K562 (cell line): ENCODE results near the gene GNAZ. TPM values are rescaled to one million over a fixed set of nuclear protein-coding genes. Genes with fewer than 3 reads are reported as not detected.
A peak's percentile ranks its signal among the peaks of the same experiment; 100 is the strongest.

ENCODE experiments used
- AFF1 ChIP-seq, 2 experiments: fragments of 450-650 bp; IDR thresholded peaks; 2 replicates each; pipeline ENCODE4 v1.6.1; 2018; ENCODE audit warnings: mild to moderate bottlenecking in 2 of 2, low read depth in 1 of 2; ENCODE audit not compliant: partially characterized antibody in 2 of 2
- E2F1 ChIP-seq: sonication (generic); formaldehyde crosslinking; IDR thresholded peaks from 2 replicates; pipeline ENCODE4 v1.8.1; 2023; ENCODE audit warnings: mild to moderate bottlenecking, missing genetic modification reagents, moderate library complexity
- HDAC6 ChIP-seq: IDR thresholded peaks from 2 replicates; pipeline ENCODE4 v1.6.1; 2012; ENCODE audit warnings: low read depth, mild to moderate bottlenecking, control low read depth, inconsistent platforms, low read length, moderate library complexity
- HNRNPLL ChIP-seq: fragments of 200-400 bp; formaldehyde crosslinking; IDR thresholded peaks from 2 replicates; pipeline ENCODE4 v1.6.1; 2017; ENCODE audit warnings: low read length, low read depth, mild to moderate bottlenecking; ENCODE audit not compliant: poor library complexity, severe bottlenecking
- POLR3A ChIP-seq: IDR thresholded peaks from 2 replicates; pipeline ENCODE4 v1.6.1; 2011; ENCODE audit warnings: borderline replicate concordance, mild to moderate bottlenecking, moderate library complexity; ENCODE audit not compliant: insufficient read length, insufficient read depth; ENCODE audit errors: extremely low read depth
- PRMT5 ChIP-seq: sonication (generic); formaldehyde crosslinking; IDR thresholded peaks from 2 replicates; pipeline ENCODE4 v1.5.0; 2020; ENCODE audit warnings: missing genetic modification reagents
- ZKSCAN8 ChIP-seq: fragments of 200-800 bp; sonication (Bioruptor generic); IDR thresholded peaks from 2 replicates; pipeline ENCODE4 v1.6.1; 2016; ENCODE audit warnings: missing genetic modification characterization, missing compliant biosample characterization
- ZNF232 ChIP-seq: sonication (generic); formaldehyde crosslinking; IDR thresholded peaks from 2 replicates; pipeline ENCODE4 v1.8.0; 2022; ENCODE audit warnings: mild to moderate bottlenecking, missing genetic modification reagents
- ZSCAN29 ChIP-seq: fragments of 450-650 bp; IDR thresholded peaks from 2 replicates; pipeline ENCODE4 v1.6.1; 2017
- polyA plus RNA-seq, 8 experiments: library from polyadenylated mRNA; depleted of rRNA in 4 of 8; stranded (reverse) in 5 of 8; unstranded in 3 of 8; fragments of >200 nt; fragmentation: Nextera tagmentation in 2 of 8; fragmentation: Illumina TruSeq in 1 of 8; extraction: Ambion mirVana in 2 of 8; extraction: Trizol in 1 of 8; gene quantifications; 2 replicates each; pipeline versions ENCODE4 v1.2.1 to v1.2.3, GENCODE V29; 2011 to 2014; ENCODE audit warnings: inconsistent platforms in 1 of 8, missing spikeins in 1 of 8
- total RNA-seq, 7 experiments: library from RNA; depleted of rRNA in 6 of 7; stranded (reverse); fragments of >200 nt in 6 of 7; fragmentation: Illumina TruSeq in 2 of 7; extraction: Trizol in 2 of 7; gene quantifications; 2 replicates each; pipeline versions ENCODE4 v1.2.1 to v1.2.3, GENCODE V29; 2011 to 2021; ENCODE audit warnings: low replicate concordance in 1 of 7
- TF ChIP-seq, protein P1 (sequence below): conservative IDR thresholded peaks from 2 replicates; pipeline ENCODE4 v1.6.1; 2011; ENCODE audit warnings: low read depth, mild to moderate bottlenecking, low read length; ENCODE audit not compliant: control insufficient read depth
- TF ChIP-seq, protein P2 (sequence below): fragments of 250-450 bp; sonication (Bioruptor Pico); IDR thresholded peaks from 2 replicates; pipeline ENCODE4 v1.5.0; 2020; ENCODE audit warnings: mild to moderate bottlenecking, borderline replicate concordance

The GNAZ gene
- total and polyA plus RNA-seq, 9 of the 15 experiments (the other 6 are each of a cell fraction or from before 2014, with no cell fraction given), result 0.04 to 0.22 (median 0.13) TPM; not detected in 3

- TF ChIP-seq E2F1 (CRISPR knock-in tag), result no peak
- no peak for TF ChIP-seq ZKSCAN8
- TF ChIP-seq AFF1 (IDR thresholded peaks at IDR 0.05; ENCODE audit: low read depth in 1 of 2, partially characterized antibody in 2 of 2), result no peak
- TF ChIP-seq PRMT5, result 0 out of 2 replicates have a peak, but pooled peaks have one; percentile 2
- no peak for TF ChIP-seq HDAC6
- TF ChIP-seq HNRNPLL, result no peak
- no peak for TF ChIP-seq ZNF232 (CRISPR knock-in tag)
- no peak for TF ChIP-seq POLR3A
- TF ChIP-seq, protein P1, sequence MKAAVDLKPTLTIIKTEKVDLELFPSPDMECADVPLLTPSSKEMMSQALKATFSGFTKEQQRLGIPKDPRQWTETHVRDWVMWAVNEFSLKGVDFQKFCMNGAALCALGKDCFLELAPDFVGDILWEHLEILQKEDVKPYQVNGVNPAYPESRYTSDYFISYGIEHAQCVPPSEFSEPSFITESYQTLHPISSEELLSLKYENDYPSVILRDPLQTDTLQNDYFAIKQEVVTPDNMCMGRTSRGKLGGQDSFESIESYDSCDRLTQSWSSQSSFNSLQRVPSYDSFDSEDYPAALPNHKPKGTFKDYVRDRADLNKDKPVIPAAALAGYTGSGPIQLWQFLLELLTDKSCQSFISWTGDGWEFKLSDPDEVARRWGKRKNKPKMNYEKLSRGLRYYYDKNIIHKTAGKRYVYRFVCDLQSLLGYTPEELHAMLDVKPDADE, result 0 out of 2 replicates have a peak, but pooled peaks have one; percentile 24
- no peak for TF ChIP-seq ZSCAN29
- TF ChIP-seq, protein P2, sequence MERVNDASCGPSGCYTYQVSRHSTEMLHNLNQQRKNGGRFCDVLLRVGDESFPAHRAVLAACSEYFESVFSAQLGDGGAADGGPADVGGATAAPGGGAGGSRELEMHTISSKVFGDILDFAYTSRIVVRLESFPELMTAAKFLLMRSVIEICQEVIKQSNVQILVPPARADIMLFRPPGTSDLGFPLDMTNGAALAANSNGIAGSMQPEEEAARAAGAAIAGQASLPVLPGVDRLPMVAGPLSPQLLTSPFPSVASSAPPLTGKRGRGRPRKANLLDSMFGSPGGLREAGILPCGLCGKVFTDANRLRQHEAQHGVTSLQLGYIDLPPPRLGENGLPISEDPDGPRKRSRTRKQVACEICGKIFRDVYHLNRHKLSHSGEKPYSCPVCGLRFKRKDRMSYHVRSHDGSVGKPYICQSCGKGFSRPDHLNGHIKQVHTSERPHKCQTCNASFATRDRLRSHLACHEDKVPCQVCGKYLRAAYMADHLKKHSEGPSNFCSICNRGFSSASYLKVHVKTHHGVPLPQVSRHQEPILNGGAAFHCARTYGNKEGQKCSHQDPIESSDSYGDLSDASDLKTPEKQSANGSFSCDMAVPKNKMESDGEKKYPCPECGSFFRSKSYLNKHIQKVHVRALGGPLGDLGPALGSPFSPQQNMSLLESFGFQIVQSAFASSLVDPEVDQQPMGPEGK (CRISPR knock-in tag), result no peak
These were observed 5.8 kb upstream of the GNAZ start (continued) for GRCh38 chr22:23064381-23065068.
